HepG2 (cell line): ENCODE measurements around the gene TTLL1. TPM values are rescaled to one million over a fixed set of nuclear protein-coding genes. Genes with fewer than 3 reads are reported as not detected.

Experiments
- RAD51 ChIP-seq: fragments of 450-650 bp; IDR thresholded peaks from 2 replicates; pipeline ENCODE4 v1.6.1; 2016; ENCODE audit warnings: borderline replicate concordance
- RELA ChIP-seq: sonication (generic); formaldehyde crosslinking; IDR thresholded peaks from 2 replicates; pipeline ENCODE4 v1.4.0; 2020; ENCODE audit warnings: missing genetic modification reagents
- ZFYVE20 ChIP-seq: sonication (generic); formaldehyde crosslinking; IDR thresholded peaks from 2 replicates; pipeline ENCODE4 v1.8.0; 2023; ENCODE audit warnings: low read depth, mild to moderate bottlenecking, moderate library complexity, missing genetic modification reagents, borderline replicate concordance
- ZNF143 ChIP-seq: sonication (generic); formaldehyde crosslinking; IDR thresholded peaks from 2 replicates; pipeline ENCODE4 v1.4.0; 2020; ENCODE audit warnings: missing genetic modification reagents
- ZNF317 ChIP-seq: sonication (generic); formaldehyde crosslinking; IDR thresholded peaks from 2 replicates; pipeline ENCODE4 v1.5.0; 2020; ENCODE audit warnings: mild to moderate bottlenecking, missing genetic modification reagents
- ZNF460 ChIP-seq: sonication (generic); formaldehyde crosslinking; IDR thresholded peaks from 2 replicates; pipeline ENCODE4 v1.5.1; 2020; ENCODE audit warnings: missing genetic modification reagents, mild to moderate bottlenecking, borderline replicate concordance
- polyA plus RNA-seq, 8 experiments: library from polyadenylated mRNA; depleted of rRNA in 3 of 8; stranded (reverse) in 7 of 8; unstranded in 1 of 8; fragments of >200 nt; fragmentation: Illumina TruSeq in 4 of 8; extraction: Trizol in 4 of 8; gene quantifications; 2 replicates each; pipeline versions ENCODE4 v1.2.1 to v1.2.3, GENCODE V29; 2011 to 2016; ENCODE audit warnings: low read depth in 4 of 8, missing spikeins in 1 of 8, mixed read lengths in 1 of 8; ENCODE audit not compliant: insufficient read depth in 1 of 8
- total RNA-seq, 5 experiments: library from RNA; depleted of rRNA; stranded (reverse); fragments of >200 nt; fragmentation: Illumina TruSeq; extraction: Trizol; gene quantifications; 2 replicates each; pipeline ENCODE4 v1.2.3, GENCODE V29; 2016; ENCODE audit warnings: low read depth in 1 of 5
- TF ChIP-seq, protein P1 (sequence below): sonication (generic); formaldehyde crosslinking; IDR thresholded peaks from 2 replicates; pipeline ENCODE4; 2020; ENCODE audit warnings: missing genetic modification reagents, mild to moderate bottlenecking, borderline replicate concordance
- TF ChIP-seq, protein P2 (sequence below): sonication (generic); formaldehyde crosslinking; conservative IDR thresholded peaks from 2 replicates; pipeline ENCODE4 v1.4.0; 2020; ENCODE audit warnings: missing genetic modification reagents
- TF ChIP-seq, protein P3 (sequence below): sonication (generic); formaldehyde crosslinking; IDR thresholded peaks from 2 replicates; pipeline ENCODE4 v1.4.0; 2020; ENCODE audit warnings: mild to moderate bottlenecking, missing genetic modification reagents
- TF ChIP-seq, protein P4 (sequence below): sonication (generic); formaldehyde crosslinking; IDR thresholded peaks from 2 replicates; pipeline ENCODE4 v1.4.0; 2020; ENCODE audit warnings: low read depth, mild to moderate bottlenecking, missing genetic modification reagents
- TF ChIP-seq, protein P5 (sequence below): sonication (generic); formaldehyde crosslinking; IDR thresholded peaks from 2 replicates; pipeline ENCODE4 v1.8.1; 2023; ENCODE audit warnings: mild to moderate bottlenecking, missing genetic modification reagents, borderline replicate concordance
- TF ChIP-seq, protein P6 (sequence below): sonication (generic); formaldehyde crosslinking; IDR thresholded peaks from 2 replicates; pipeline ENCODE4 v1.4.0; 2020; ENCODE audit warnings: missing genetic modification reagents, borderline replicate concordance
- TF ChIP-seq, protein P7 (sequence below): conservative IDR thresholded peaks from 2 replicates; pipeline ENCODE4 v1.6.1; 2018; ENCODE audit warnings: missing genetic modification reagents
- TF ChIP-seq, protein P8 (sequence below): sonication (generic); formaldehyde crosslinking; IDR thresholded peaks from 2 replicates; pipeline ENCODE4 v1.9.0; 2021; ENCODE audit warnings: missing genetic modification reagents, mild to moderate bottlenecking, borderline replicate concordance
- TF ChIP-seq, protein P9 (sequence below): sonication (generic); formaldehyde crosslinking; IDR thresholded peaks from 2 replicates; pipeline ENCODE4 v1.4.0; 2020; ENCODE audit warnings: mild to moderate bottlenecking, missing genetic modification reagents

TTLL1 gene
- total and polyA plus RNA-seq, 2 of the 13 experiments (the other 11 are each of a cell fraction or from before 2014, with no cell fraction given) = 1.6 to 5.3 TPM

DNA sequence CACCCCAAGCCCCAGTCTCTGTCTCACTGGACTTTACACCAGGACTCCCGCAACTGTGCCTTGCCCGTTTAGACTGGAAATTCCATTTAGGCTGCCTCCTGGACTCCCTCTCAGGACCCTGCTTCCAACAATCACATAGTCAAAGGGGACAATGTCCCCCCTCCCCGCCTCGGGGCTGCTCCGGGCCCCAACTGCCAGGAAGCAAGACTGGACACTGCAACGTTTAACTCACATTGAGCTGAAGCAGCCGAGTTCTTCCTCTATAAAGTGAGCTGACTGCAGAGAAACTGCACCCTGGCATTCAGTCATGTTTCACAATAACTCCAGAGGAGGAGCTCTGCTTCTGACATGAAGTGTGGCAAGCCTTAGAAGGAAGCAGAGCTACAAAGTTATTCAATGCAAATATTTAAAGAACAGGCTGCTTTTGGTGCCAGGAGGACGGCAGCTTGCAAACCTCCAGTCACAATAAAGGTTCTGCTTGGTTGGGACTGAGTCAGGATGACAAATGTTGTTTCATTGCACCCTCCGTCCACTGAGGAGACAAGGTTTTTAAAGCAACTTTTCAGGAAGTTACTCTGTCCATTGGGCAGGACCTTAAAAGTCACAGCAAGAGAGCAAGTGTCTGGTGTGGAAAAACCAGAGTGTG, 94.2 kb downstream of the TTLL1 start (continued):
- TF ChIP-seq, protein P1, sequence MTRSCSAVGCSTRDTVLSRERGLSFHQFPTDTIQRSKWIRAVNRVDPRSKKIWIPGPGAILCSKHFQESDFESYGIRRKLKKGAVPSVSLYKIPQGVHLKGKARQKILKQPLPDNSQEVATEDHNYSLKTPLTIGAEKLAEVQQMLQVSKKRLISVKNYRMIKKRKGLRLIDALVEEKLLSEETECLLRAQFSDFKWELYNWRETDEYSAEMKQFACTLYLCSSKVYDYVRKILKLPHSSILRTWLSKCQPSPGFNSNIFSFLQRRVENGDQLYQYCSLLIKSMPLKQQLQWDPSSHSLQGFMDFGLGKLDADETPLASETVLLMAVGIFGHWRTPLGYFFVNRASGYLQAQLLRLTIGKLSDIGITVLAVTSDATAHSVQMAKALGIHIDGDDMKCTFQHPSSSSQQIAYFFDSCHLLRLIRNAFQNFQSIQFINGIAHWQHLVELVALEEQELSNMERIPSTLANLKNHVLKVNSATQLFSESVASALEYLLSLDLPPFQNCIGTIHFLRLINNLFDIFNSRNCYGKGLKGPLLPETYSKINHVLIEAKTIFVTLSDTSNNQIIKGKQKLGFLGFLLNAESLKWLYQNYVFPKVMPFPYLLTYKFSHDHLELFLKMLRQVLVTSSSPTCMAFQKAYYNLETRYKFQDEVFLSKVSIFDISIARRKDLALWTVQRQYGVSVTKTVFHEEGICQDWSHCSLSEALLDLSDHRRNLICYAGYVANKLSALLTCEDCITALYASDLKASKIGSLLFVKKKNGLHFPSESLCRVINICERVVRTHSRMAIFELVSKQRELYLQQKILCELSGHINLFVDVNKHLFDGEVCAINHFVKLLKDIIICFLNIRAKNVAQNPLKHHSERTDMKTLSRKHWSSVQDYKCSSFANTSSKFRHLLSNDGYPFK (CRISPR knock-in tag) = no peak
- TF ChIP-seq, protein P2, sequence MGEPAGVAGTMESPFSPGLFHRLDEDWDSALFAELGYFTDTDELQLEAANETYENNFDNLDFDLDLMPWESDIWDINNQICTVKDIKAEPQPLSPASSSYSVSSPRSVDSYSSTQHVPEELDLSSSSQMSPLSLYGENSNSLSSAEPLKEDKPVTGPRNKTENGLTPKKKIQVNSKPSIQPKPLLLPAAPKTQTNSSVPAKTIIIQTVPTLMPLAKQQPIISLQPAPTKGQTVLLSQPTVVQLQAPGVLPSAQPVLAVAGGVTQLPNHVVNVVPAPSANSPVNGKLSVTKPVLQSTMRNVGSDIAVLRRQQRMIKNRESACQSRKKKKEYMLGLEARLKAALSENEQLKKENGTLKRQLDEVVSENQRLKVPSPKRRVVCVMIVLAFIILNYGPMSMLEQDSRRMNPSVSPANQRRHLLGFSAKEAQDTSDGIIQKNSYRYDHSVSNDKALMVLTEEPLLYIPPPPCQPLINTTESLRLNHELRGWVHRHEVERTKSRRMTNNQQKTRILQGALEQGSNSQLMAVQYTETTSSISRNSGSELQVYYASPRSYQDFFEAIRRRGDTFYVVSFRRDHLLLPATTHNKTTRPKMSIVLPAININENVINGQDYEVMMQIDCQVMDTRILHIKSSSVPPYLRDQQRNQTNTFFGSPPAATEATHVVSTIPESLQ (CRISPR knock-in tag) = no peak
- TF ChIP-seq RAD51 (no peak), ZNF143 (CRISPR knock-in tag) (no peak; the same call in 1 of the 2 replicates), ZFYVE20 (CRISPR knock-in tag) (no peak), RELA (CRISPR knock-in tag) (no peak), ZNF460 (CRISPR knock-in tag) (0 out of 2 replicates have a peak, but pooled peaks have one; percentile 13), ZNF317 (CRISPR knock-in tag) (peak; percentile 51; the same call in 1 of the 2 replicates)
- TF ChIP-seq, protein P3, sequence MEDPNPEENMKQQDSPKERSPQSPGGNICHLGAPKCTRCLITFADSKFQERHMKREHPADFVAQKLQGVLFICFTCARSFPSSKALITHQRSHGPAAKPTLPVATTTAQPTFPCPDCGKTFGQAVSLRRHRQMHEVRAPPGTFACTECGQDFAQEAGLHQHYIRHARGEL (CRISPR knock-in tag) = no peak
- TF ChIP-seq, protein P4, sequence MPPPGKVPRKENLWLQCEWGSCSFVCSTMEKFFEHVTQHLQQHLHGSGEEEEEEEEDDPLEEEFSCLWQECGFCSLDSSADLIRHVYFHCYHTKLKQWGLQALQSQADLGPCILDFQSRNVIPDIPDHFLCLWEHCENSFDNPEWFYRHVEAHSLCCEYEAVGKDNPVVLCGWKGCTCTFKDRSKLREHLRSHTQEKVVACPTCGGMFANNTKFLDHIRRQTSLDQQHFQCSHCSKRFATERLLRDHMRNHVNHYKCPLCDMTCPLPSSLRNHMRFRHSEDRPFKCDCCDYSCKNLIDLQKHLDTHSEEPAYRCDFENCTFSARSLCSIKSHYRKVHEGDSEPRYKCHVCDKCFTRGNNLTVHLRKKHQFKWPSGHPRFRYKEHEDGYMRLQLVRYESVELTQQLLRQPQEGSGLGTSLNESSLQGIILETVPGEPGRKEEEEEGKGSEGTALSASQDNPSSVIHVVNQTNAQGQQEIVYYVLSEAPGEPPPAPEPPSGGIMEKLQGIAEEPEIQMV (CRISPR knock-in tag) = 0 out of 2 replicates have a peak, but pooled peaks have one; percentile 50
- TF ChIP-seq, protein P5, sequence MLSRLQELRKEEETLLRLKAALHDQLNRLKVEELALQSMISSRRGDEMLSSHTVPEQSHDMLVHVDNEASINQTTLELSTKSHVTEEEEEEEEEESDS (CRISPR knock-in tag) = no peak
- TF ChIP-seq, protein P6, sequence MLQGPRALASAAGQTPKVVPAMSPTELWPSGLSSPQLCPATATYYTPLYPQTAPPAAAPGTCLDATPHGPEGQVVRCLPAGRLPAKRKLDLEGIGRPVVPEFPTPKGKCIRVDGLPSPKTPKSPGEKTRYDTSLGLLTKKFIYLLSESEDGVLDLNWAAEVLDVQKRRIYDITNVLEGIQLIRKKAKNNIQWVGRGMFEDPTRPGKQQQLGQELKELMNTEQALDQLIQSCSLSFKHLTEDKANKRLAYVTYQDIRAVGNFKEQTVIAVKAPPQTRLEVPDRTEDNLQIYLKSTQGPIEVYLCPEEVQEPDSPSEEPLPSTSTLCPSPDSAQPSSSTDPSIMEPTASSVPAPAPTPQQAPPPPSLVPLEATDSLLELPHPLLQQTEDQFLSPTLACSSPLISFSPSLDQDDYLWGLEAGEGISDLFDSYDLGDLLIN (CRISPR knock-in tag) = no peak
- TF ChIP-seq, protein P7, sequence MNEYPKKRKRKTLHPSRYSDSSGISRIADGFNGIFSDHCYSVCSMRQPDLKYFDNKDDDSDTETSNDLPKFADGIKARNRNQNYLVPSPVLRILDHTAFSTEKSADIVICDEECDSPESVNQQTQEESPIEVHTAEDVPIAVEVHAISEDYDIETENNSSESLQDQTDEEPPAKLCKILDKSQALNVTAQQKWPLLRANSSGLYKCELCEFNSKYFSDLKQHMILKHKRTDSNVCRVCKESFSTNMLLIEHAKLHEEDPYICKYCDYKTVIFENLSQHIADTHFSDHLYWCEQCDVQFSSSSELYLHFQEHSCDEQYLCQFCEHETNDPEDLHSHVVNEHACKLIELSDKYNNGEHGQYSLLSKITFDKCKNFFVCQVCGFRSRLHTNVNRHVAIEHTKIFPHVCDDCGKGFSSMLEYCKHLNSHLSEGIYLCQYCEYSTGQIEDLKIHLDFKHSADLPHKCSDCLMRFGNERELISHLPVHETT (CRISPR knock-in tag) = no peak
- TF ChIP-seq, protein P8, sequence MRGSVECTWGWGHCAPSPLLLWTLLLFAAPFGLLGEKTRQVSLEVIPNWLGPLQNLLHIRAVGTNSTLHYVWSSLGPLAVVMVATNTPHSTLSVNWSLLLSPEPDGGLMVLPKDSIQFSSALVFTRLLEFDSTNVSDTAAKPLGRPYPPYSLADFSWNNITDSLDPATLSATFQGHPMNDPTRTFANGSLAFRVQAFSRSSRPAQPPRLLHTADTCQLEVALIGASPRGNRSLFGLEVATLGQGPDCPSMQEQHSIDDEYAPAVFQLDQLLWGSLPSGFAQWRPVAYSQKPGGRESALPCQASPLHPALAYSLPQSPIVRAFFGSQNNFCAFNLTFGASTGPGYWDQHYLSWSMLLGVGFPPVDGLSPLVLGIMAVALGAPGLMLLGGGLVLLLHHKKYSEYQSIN (CRISPR knock-in tag) = no peak
- TF ChIP-seq, protein P9, sequence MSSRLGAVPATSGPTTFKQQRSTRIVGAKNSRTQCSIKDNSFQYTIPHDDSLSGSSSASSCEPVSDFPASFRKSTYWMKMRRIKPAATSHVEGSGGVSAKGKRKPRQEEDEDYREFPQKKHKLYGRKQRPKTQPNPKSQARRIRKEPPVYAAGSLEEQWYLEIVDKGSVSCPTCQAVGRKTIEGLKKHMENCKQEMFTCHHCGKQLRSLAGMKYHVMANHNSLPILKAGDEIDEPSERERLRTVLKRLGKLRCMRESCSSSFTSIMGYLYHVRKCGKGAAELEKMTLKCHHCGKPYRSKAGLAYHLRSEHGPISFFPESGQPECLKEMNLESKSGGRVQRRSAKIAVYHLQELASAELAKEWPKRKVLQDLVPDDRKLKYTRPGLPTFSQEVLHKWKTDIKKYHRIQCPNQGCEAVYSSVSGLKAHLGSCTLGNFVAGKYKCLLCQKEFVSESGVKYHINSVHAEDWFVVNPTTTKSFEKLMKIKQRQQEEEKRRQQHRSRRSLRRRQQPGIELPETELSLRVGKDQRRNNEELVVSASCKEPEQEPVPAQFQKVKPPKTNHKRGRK (CRISPR knock-in tag) = no peak
